Medulla oblongata (tissue), 1 donor: ENCODE data around the gene CRIM1.

ENCODE experiments used
- DNase-seq: peaks from one replicate; pipeline ENCODE4 v3.0.0-alpha.2; 2015; ENCODE audit errors: extremely low spot score

CRIM1 gene

GRCh38 chr2:36371070-36371874 is 15.7 kb downstream of the CRIM1 start:
- DNase-seq = no peak

DNA sequence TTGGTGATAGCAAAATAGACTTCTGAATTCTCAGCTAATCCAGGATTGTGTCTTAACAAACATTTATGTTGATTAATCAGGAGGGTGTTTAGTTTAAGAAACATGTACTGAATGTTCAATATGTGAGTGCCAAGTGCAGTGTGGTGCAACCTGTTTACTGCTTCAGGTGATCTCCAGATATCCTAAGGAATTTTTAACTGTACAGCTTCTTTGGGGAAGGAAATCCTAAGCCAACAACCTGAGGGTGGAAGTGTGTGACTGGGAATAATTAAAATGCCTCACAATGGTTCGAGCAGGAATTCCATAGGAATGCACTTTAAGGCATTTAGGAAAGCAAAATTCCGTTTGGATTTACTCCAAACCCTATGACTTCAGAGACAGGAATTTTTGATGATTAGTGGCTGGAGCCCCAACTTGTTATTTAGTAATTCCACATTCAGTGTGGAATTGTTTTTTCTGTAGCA is 16.4 kb downstream of the CRIM1 start:
- no peak for DNase-seq

DNA sequence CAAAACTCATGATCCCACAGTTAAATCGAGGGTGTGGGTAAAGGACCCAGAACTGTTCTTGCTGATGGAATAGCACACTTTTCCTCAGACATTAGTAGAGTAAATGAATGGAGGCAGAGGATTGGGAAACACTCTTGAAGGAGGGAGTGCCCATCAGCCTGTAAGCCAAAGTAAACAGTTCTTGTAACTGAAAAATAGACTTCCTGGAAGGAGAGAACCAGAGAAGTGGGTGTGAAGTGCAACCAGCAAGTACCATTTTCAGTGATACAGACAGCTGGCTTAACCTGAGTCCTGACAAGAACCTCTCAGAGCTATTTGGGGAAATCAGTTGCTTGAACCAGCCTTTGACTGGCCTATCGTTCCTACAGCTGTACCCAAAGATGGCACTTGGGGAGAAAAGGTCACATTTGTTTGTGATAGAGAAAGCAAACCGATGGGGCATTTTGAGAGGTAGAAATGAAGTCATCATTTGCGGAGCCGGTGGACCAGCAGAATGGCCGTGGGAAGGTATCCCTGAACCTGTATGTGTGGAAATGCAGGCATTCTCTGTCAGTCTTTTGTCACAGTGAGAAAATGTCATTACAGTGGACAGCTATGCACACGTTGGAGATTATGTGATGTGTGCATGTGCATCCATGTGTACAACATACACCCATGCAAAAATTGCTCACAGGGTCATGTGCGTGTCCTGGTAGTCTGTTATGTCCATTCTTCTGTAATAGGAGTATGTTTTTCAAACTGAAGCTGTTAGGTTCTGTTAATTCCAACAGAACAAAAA is 17.8 kb downstream of the CRIM1 start:
- DNase-seq = no peak

DNA sequence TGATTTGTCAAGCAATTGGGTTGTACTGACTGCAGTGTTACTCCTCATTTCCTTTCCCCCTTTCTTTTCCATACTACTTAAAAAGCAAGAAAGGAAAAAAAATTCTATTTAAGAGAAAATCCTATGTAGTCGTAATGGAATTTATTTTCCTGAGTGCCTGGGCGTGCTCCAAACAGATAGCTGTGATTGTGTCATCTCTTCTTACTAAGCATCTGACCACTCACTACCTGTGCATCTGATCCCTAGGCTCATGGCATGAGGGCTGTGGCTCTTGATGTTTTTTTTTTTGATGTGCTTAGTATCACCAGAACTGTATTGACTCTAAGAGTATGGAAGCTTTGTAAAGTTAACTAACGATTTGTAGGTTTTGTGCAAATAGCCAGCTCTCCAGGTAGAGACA is 19.0 kb downstream of the CRIM1 start:
- no peak for DNase-seq

DNA sequence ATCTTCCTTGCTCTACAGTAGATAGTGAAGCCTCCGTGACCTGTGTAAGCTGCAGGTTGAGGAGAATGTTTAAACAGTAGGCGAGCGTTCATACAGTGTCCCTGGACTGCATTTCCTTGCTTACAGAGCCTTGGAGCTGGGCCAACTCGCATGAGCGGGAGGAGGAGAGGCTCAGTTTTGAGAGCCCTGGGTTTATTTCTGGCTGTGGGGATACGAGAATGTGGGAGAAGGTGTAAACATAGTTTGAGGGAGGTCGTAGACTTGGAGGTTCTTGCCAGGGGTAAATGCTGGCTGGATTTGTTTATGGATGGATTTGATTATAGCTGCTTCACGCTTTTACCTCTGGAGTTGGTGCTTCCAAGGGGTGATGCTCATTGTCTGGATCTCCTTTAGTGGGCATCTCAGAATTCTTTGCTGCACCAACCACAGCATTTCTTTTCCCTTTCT is 20.8 kb downstream of the CRIM1 start:
- DNase-seq = peak; percentile 66

- no peak for DNase-seq
Measured at GRCh38 chr2:36376992-36377738, 21.6 kb downstream of the CRIM1 start.

- no peak for DNase-seq
Measured at GRCh38 chr2:36379710-36380448, 24.3 kb downstream of the CRIM1 start.

DNA sequence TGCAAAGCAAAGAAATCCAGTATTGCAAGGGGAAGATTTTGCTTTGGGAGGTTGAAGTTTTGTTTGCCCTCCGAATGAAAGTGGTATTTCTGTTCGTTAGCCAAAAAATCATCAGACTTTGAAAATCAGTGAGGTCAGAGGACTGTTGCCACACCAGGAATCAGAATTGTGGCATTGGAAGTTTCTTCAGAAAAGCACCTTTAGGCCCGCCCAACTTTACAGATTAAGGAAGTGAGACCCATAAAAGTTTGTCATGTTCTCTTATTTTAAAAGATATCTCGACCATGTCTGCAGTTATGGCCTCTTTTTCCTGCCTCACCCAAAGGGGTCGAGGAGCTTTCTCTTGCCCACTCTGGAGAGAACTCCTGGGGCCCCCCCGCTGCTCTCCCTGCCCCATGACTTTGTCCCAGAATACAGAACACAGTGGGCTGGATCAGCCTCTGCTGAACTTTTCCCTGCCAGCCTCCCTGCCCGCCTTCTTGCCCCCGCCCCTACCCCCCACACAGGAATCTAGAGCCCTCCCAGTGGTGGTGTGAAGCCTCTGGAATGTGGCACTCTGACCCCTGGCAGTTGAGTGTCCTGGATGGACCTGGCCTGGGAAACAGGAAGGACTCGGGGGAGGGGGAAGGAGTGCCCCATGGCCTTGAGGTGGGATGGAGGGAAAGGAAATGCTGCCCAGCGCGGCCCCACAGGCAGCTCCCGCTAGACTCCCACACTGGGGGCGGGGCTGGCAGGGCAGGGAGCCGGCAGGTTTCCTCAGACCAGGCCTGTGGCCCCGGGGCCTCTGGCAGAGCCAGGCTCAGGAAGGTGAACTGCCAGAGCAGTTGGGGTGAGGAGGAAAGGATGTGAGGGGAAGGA is 25.3 kb downstream of the CRIM1 start:
- DNase-seq = no peak

DNA sequence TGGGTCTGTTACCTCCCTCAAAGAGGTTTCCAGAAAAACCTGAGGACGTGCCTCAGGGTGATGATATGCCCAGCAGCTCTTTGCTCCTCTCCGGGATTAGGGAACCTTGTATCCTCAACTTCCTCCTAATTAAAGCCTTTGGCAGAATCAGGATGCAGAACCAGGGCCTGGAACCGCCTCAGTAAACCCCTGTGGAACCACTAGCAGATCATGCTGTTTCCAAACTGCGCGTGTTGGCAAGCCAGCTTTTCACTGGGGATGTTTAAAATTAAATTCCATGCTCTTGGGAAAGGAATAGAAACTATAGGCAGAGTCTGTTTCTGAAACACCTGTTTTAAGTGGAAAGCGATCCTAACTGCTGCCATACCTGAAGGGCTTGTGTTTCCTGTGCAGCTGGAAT is 26.4 kb downstream of the CRIM1 start:
- no peak for DNase-seq

DNA sequence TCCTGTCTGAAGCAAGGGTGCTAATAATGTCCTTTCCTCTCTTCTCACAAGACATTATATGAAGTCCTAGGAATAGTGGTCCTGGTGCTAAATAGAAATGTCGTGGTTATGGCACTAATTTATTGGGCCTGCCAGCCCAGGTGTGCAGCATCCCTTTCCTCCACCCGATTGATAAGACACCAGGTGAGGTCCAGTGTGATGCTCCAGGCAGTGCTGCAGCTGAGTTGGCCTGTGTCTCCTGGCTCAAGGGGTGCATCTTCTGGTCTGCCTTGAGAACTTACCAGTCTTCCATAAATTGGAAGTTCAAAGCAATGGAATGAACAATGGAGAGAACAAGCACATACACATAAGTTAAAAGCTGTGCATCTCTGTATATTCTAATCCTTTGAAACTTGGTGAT is 26.9 kb downstream of the CRIM1 start:
- DNase-seq = no peak

- DNase-seq = no peak
Measured at GRCh38 chr2:36383726-36384125, 28.1 kb downstream of the CRIM1 start.

DNA sequence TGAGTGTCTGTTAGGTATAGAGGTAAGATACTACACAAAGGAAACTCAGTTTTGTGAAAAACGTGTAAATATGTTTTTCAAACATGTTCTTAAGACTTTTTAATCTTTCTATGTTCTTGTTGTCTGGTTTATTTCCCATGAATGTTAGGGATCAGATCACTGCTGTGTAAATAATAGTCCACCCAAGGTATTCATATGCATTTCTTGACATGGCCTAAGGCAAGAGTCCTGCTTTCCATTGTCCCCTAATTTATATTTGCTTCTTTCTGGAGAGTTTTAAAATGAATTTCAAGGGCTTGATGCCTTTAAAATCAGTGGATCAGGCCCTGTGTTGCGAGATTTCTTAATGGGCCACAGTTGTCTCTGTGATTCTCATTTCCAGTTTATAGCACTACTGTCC is 28.9 kb downstream of the CRIM1 start:
- DNase-seq = no peak

GRCh38 chr2:36385603-36386002 is 30.0 kb downstream of the CRIM1 start:
- DNase-seq = no peak

GRCh38 chr2:36387258-36387916 is 31.8 kb downstream of the CRIM1 start:
- DNase-seq = no peak

- DNase-seq = no peak
Measured at GRCh38 chr2:36388472-36388871, 32.9 kb downstream of the CRIM1 start.

DNA sequence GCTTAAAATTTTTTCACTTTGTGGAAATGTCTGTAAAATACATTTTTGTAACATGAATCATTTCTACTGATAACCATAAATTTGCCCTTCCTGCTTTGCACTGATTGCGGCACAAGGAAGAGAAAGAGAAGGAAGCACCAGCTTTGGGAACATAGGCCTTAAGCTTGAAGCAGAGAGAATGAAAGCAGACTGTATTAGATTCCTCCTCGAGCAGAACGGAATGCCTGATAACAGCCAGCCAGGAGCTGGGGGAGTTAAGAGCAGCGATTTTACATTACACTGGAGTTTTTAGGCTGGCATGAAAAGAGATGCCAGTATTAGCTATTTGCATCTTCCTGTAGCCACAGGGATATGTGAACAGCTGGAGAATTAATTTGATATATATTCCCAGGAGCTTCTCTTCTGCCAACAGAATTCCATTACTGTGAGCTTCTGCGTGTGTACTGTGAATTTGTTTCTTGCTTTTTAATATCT is 33.5 kb downstream of the CRIM1 start:
- no peak for DNase-seq

GRCh38 chr2:36389577-36389976 is 34.0 kb downstream of the CRIM1 start:
- no peak for DNase-seq

- DNase-seq = no peak
Measured at GRCh38 chr2:36392571-36393255, 37.1 kb downstream of the CRIM1 start.

DNA sequence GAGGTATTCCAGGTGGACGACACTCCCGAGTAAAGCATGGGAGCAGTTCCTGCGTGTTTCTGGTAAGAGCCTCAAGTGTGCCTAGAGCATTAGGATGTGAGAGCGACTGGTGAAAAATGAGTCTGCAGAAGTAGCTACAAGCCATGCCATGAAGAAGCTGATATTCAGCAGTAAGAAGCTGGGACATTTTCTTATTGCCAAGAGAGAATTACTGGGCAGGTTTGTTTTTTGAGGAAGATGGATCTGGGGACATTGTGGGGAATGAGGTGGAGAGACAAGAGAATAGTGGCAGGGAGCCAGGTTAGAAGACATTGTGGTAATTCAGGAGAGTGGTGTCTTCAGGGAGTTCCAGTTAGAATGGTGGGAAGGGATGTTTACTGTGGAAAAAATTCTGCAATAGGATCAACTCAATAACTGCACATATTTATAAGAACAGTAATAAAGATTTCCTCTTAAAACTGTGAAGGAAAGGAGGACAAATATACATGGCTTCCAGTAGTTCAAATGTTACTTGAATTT is 38.2 kb downstream of the CRIM1 start:
- DNase-seq = no peak
